GM18520 (cell line): ENCODE results near the gene NEBL.
"Not testable (repeated sequence)": the region's sequence is repeated elsewhere in the genome, so short reads cannot be mapped to it uniquely, and the experiment has no call there.

Experiments
- ATAC-seq: cut with Tn5 transposase; IDR thresholded peaks from one replicate; pipeline ENCODE4 v1.9.1; 2021; ENCODE audit not compliant: unreplicated experiment

The NEBL gene, protein sequence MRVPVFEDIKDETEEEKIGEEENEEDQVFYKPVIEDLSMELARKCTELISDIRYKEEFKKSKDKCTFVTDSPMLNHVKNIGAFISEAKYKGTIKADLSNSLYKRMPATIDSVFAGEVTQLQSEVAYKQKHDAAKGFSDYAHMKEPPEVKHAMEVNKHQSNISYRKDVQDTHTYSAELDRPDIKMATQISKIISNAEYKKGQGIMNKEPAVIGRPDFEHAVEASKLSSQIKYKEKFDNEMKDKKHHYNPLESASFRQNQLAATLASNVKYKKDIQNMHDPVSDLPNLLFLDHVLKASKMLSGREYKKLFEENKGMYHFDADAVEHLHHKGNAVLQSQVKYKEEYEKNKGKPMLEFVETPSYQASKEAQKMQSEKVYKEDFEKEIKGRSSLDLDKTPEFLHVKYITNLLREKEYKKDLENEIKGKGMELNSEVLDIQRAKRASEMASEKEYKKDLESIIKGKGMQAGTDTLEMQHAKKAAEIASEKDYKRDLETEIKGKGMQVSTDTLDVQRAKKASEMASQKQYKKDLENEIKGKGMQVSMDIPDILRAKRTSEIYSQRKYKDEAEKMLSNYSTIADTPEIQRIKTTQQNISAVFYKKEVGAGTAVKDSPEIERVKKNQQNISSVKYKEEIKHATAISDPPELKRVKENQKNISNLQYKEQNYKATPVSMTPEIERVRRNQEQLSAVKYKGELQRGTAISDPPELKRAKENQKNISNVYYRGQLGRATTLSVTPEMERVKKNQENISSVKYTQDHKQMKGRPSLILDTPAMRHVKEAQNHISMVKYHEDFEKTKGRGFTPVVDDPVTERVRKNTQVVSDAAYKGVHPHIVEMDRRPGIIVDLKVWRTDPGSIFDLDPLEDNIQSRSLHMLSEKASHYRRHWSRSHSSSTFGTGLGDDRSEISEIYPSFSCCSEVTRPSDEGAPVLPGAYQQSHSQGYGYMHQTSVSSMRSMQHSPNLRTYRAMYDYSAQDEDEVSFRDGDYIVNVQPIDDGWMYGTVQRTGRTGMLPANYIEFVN

DNA sequence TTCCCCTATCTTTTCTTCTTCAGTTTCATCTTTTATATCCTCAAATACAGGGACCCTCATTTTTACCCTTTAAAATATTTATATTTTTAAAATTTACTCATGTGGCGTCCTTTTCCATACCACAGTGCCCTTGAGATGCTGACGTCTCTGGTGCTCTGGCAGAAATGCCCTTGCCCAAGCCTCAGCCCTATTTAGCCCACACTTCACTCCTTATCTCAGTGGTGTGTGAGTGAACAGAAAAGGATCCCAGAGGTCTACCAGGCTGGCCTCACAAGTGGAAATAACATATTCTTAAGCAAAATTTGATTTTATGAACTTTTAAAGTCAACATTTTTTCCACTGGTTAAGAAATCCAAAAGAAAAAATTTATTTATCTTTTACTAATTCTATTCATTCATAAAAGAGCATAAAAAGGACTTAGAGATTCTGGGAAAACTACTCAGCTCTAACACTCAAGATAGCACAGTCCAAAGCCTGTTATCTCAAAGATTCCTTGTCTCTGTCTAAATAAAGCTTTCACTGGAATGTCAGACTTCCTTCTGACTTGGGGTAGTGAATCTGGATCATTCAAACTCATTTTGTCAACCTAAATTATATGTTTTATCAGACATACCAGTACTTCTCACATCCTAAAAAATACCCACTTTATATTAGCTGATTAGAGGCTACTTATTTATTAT, at the start of gene NEBL:
Gene NEBL, minus strand, starts transcription at position 166 of the 680 bp plus-strand sequence. Its CDS starts 106 bp downstream, at position 60.
- ATAC-seq: no peak

DNA sequence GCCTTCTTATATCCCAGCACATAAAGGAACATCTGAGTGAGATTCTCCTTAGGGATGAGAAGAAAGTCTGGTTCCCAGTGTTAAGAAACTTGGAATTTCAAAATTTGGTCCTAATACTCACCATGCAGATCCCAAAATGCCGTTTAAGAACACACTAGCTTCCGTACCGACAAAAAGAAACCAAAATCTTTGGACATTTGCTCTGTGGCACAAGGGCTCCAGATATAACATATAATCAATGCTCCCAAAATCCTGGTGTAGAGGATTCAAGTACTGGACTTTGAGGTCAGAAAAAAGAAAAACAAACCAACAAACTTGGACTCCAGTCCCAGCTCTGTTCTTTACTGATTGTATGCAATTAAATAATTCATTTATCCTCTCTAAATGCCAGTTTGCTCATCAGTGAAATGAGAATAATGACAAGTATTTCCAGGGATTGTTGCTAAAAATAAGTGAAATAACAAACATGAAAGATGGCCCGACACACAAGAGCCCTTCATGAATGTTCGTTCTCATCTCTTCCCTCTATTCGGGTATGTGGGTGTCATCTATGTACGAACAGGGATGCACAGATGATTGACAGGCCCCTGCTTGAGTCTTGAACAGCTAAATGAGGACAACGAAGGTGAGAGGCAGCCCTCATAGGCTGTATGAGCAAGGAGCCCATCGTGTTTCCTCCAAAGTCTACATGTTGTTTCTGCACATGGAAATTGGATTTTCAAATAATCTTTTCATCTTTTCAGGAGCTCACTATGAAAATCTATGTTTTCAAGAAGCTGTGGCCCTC, 48.6 kb upstream of the NEBL start:
- ATAC-seq: no peak

DNA sequence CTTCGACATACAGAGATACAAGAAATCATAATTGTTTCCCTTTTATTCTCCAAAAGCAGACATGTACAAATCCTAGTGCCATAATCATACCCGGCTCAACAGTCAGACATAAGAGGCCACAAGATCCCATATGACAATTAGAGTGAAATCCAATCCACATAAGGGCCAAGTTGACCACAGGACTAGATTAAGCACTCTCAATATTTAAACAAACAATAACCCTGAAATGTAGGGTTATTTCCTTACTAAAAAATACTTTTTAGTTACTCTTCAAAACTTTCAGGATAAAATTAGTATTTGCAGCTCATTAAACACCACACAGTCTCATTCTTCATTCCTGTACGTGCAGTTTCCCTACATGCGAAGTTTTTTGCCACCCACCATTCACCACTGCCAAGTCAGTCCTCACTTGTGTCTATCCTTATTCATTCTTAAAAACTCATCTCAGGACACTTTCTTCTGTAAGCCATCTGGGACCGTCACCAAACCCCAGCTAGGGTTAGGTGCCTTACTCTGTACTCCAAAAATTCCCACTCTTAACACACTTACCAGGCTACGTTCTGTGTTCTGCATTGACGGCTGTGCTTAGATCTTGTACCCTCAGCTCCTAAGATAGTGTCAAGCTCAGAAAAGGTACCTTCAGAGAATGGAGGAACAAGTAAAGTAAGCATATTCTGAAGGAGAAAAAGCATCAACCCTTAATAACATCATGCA, 47.8 kb upstream of the NEBL start:
- no peak for ATAC-seq

DNA sequence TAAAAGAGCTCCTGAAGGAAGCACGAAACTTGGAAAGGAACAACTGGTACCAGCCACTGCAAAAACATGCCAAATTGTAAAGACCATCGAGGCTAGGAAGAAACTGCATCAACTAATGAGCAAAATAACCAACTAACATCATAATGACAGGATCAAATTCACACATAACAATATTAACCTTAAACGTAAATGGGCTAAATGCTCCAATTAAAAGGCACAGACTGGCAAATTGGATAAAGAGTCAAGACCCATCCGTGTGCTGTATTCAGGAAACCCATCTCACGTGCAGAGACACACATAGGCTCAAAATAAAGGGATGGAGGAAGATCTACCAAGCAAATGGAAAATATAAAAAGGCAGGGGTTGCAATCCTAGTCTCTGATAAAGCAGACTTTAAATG, 42.3 kb upstream of the NEBL start:
- ATAC-seq: not testable (repeated sequence)

DNA sequence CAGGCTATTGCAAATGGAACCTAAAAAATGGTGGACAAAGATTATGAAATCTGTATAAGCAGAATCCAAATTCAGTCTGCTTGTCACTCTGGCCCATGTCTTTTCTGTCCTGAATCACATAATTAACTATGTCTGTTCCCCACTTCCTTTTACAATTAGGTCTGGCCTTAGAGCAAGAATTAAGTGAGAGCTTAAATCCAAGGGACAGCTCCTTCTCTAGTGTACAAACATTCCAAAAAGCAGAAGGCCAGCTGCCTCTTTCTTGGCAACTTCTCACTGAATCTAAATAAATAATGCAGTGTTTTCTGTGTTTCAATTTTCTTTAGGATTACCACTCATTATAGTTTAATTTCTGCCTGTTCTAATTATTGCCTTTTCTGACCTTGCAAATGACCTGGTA, 39.3 kb upstream of the NEBL start:
- no peak for ATAC-seq

DNA sequence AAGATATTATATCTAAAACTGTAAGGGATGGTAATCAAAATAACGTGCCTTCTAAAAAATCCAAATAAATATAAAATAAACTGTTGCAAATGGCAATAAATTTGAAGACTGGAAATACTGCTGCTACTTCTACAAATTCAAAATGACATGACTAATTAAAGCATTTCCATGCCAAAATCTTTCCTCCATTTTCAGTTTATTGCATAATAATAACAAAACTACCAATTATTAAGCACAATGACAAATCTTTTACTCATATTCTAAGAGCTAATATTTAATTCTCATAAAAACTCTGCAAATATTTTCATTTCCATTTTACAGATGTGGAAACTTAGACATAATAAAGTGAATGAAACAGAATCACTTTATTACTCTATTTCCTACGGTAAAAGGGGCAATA, 38.8 kb upstream of the NEBL start:
- ATAC-seq: no peak

DNA sequence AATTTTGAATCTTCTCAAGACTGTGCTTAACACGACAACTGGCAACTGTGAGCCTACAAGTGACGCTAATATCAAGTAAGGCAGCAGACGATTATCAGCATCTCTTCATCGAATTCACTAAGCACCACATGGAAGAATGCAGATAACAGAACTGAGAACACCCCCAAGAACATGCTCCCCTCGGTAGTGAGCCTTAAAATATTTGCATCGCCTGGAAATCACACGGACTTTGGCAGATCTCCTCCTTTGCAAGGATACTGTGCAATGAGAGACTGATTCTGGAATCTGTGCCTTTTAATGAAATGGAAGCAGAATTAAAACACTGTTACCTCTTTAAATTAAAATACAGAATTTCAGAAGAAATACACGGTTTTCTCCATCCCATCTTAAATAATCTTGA, 38.2 kb upstream of the NEBL start:
- ATAC-seq: no peak

DNA sequence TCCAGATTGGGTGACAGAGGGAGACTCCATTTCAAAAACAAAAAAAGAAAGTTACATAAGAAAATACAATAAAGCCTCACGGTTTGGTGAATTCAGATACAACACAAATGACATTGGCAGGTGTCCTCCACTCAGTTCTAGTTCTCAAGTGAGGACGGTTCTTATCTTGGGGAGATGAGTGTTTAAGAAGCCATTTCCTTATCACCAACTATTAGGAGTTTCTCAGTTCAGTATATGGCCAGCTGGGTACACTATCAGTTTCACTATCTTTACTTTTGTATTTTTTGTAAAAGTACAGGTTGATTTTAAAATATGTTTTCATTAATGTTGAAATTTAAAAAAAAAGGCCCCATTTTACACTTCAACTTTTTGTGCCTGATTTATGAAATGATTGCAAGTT, 36.6 kb upstream of the NEBL start:
- ATAC-seq: no peak

DNA sequence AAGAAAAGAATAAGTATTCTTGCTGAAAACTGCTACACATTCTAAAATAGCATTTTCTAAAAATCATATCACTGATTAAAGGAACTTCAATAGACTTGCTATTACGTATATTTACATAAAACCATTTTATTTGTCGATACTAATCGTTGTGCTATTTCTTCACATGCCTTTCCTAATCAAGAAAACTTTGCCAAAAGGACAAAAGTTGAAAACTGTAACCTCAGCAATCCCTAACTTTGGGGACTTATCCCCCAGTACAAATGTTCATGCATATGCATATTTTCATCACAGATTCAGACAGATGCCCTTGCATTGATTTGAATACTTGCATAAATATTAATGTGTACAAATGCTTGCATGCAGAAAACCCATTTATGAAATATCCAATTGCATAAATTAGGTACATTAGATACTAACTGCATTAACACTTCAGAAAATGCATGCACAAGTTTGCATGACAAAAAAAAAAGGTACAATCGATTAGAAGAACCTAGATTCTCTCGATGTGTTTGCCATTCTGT, 35.6 kb upstream of the NEBL start:
- ATAC-seq: no peak

DNA sequence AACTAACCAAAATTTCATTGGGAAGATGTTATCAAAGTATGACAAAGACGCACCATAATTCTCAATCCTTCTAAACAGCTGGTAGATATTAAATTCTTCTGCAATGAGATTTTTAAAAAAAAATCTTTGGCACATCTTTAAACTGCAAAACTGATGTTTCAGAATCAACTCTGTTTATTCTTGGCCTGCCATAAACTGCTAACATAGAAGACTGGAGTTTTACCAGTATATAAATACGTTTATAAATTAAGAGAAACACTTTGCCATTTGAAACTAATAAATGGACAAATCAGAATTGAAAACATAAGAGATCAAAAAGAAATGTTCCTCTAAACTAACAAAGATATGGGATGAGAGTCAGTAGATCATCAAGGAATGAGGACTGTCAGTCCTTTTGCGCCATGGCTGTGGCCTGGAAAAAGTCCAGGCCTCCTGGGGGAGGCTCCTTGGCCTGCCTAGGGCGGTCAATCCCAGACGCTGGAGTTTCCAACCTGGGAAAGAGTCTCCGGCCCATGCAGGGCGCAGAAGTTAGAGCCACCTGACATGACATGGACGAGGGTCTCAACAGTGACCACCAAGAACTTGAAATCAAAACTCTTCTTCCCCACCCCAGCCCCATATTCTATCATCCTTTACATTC, 34.2 kb upstream of the NEBL start:
- ATAC-seq: no peak

DNA sequence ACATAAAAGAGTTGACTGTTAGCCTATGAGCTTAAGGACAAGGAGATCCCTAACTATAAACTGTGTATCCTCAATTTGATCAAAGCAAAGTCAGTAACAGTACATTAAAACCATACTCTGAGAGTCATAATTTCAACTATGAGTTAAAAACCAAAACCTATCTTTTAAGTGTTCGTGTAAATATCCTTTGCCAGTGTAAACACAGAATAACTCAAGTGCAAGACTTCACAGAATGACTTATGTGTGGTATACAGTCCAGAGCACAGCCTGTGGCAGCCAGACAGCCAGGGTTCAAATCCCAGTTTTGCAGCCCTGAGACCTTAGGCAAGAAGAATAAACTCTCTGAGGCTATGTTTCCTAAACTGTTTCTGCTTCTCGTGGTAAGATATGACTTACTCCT, 30.3 kb upstream of the NEBL start:
- no peak for ATAC-seq

DNA sequence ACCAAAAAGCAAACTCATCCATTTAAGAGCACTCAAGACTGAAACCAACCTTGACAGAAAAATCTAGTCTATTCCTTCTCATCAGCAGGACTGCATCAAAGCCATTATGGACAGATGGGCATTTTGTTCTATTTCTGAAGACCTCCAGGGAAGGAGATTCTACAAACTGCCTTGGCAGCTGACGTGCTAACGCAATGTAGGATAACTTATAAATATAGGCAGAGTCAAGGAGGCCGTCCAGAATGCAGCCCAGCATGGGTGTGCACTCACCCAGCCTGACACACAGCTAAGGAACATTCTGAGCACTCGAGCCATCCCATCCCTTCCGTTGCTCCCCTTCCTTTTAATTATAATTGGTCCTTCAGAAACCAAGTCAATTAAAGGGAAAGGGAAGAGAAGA, 25.3 kb upstream of the NEBL start:
- no peak for ATAC-seq

DNA sequence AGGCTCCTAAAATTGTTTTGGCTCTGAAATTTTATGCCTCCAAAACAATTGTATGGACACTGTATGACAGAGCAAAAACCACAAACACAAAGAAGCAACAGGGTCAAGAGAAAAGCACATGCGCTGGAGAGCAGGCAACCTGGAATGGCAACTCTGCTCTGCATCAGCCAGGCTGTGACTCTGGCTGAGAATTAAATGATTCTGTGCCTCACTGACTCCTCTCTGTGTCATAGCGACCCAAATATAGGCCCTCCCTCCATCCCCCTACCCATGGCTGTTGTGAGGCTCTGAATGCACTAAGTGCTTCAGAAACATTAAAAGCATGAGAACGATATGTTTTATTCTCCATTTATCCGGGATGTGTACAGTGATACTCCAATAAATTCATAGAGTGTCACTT, 24.9 kb upstream of the NEBL start:
- no peak for ATAC-seq

DNA sequence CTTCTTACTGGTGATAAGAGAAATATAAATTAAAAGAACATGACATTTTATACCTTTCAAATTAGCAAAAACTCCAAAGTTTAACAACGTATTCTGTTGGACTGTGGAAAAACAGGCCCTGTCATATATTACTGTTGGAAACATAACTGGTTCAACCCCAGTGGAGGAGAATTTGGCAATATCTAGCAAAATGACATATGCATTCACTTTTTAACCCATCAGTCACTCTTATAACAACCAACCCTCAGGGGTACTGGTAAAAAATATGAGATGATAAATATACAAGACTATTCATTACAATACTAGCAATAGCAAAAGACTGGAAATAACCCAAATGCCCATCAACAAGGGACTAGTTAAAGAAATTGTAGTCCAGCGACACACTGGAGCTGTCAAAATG, 22.9 kb upstream of the NEBL start:
- ATAC-seq: no peak

DNA sequence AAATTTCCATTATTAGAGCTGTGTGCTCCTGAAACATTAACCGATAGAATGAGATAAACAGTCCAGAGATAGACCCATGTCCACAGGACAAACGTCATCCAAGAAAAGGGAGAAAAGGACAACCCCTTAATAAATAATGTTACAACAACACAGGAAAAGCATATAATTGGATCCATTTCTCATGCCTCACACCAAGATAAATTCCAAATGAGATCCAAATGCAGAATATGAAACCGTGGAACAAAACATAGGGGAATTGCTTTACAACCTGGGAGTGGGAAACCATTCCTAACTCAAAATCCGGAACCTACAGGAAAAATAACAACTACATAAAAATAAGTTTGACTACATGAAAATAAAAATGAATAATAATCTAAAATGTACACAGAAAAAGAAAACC, 22.4 kb upstream of the NEBL start:
- no peak for ATAC-seq

DNA sequence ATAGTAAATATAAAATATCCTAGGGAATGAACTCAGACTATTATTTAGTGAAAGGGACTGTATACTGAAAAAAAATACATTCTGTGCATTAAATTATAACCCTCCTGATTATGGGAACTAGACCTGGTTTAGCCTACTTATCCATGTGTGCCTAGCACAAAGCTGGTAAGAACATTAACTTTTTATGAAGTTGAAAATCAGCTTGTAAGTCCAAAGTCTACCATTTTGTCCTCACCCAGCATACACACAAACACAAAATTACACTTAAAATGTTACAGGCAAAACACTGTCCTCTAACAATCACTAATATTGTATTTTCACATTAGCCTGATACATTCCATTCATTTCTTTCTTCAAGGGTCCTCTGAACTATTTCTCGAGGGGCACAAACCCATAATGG, 19.9 kb upstream of the NEBL start:
- no peak for ATAC-seq

DNA sequence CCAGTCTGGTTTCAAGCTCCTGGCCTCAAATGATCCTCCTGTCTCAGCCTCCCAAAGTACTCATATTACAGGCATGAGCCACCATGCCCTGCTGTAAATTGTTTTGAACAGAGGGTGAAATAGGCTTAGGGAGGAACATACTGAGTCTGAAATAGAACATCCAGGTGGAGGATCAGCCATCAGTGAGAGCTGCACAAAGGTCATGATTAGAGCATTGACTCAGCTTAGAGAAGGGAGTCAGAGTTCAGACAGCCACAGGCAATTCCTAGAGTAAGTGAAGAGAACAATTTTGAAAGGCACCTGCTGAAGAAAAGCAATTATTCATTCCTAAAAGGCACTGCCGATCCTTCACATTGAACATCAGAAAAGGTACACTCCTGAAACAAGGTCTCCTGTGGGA, 15.9 kb upstream of the NEBL start:
- ATAC-seq: no peak

DNA sequence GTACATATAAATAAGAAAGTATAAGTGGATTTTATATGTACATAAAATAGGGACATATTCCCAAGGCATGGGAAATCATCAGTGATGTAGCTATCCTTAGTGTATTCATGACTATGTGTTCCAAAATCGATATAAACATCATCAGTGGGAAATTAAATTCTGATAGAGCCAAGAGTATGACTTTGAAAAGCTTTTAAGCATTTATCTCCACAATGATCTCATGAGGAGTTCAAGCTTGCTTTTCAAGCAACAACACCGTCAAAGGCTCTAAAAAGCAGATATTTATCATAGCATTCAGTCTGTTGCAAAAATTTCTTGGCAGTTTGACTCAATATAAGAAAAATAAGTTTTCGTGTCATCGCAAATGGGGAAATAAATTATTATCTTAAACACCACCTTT, 14.5 kb upstream of the NEBL start:
- ATAC-seq: no peak

DNA sequence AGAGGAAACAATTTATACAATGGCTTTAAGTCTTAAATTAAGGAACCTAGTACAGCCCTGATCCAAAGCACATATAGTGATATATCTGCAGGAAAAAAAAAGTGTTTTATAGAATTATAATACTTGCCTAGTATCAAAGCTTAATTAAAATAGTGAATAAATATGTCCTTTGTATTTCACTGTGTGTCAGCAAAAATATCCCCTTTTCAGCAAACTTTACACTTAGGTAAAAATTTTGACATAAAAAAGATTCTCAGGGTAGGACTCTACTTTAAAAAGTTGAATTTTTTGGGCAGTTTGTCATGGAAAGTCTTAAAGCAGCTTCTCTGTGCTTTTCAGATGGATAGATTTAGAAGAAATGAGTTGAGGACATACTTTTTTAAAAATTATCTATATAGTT, 12.7 kb upstream of the NEBL start:
- ATAC-seq: no peak
